Measurements from ENCODE around the gene CD320.

DNA sequence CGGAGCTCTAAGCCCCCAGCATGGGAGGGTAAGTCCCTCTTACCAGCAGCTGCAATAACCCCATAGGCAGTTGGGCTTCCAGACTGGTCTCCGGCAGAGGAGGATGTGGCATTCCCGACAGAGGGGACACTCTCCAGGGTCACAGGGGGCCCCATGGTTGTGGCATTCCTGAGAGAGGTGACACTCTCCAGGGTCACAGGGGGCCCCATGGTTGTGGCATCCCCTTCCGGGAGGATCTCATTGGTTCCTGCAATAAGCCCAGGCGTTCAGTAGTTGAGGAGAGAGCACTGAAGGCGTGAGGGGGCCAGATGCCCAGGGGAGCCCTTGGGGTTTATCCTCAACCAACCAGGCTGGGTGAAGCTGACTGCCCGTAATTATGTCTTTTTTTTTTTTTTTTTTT is 5.4 kb downstream of the CD320 start:
- TF ChIP-seq POLR2A (IDR thresholded peaks at IDR 0.05): no peak
- no peak for TF ChIP-seq POLR2AphosphoS5 (IDR thresholded peaks at IDR 0.05)
- TF ChIP-seq, protein P1, sequence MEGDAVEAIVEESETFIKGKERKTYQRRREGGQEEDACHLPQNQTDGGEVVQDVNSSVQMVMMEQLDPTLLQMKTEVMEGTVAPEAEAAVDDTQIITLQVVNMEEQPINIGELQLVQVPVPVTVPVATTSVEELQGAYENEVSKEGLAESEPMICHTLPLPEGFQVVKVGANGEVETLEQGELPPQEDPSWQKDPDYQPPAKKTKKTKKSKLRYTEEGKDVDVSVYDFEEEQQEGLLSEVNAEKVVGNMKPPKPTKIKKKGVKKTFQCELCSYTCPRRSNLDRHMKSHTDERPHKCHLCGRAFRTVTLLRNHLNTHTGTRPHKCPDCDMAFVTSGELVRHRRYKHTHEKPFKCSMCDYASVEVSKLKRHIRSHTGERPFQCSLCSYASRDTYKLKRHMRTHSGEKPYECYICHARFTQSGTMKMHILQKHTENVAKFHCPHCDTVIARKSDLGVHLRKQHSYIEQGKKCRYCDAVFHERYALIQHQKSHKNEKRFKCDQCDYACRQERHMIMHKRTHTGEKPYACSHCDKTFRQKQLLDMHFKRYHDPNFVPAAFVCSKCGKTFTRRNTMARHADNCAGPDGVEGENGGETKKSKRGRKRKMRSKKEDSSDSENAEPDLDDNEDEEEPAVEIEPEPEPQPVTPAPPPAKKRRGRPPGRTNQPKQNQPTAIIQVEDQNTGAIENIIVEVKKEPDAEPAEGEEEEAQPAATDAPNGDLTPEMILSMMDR (IDR thresholded peaks at IDR 0.05): no peak
